GM18907 (cell line): ENCODE data around the gene DCP2.

Experiments used
- ATAC-seq: cut with Tn5 transposase; IDR thresholded peaks from one replicate; pipeline ENCODE4 v1.9.1; 2021; ENCODE audit warnings: mild to moderate bottlenecking, moderate library complexity; ENCODE audit not compliant: unreplicated experiment

The DCP2 gene

DNA sequence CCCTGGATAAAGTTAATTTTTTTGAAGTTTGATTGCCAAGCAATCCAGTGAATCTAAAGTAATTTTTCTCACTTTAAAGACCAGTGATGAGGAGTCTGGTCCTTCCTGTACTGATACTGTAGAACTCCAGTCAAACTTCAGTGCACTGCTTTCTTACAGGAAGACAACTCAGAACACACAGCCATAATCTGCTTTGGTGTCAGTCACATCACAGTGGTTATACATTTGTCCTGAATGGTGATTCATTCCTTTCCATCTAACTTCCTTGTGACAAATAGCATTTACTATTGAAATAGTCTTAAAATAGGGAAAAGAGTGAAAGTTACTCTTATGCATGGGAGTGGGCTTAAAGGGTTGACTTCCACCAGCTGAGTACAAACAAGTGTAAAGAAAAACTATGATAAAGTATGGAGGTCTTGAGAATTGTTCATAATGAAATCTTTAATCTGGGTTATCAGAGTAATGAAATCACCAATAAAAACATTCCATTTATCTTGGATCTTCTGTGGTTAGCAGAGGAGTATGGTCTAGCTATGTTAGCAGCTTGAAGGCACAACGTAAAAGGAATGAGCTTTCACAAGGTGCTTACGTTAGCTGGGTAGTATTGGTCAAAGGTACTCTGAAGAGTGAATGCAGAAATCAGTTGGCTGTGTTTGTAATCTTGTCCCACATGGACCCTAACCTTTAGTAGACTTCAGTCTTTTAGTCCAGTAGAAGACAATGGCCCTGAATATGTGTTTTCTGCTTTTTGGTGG is 41.5 kb downstream of the DCP2 start:
- no peak for ATAC-seq

DNA sequence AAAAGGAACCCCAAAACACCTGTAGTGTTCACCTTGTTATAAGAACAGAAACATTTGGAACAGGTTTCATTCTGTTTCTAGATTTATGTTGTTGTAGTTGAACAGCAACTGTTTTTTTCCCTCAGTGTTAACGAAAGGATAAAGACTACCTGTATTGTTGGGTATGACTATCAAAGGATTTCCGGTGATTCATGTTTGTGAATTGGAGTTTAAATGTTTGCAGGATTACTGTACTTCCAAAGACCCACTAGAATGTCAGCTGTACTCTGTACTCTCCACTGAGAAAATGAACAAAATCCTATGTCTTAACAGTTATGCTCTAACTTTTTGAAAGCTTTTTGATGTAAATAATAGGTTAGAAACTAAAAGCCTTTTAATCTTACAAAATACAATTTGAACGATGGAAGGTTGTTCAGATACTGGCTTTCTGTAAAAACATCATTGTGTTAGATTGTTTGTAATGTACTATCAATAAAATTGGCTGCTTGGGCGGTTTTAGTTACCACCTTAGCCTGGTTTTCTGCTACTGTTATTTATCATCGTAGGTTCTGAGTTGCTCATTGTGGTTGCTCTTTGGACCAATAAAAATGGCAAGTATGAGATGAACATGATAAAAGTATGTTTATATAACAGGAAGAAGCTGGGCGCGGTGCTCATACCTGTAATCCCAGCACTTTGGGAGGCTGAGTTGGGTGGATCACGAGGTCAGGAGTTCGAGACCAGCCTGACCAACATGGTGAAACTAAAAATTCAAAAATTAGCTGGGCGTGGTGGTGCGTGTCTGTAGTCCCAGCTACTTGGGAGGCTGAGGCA is 44.1 kb downstream of the DCP2 start:
- ATAC-seq = no peak

DNA sequence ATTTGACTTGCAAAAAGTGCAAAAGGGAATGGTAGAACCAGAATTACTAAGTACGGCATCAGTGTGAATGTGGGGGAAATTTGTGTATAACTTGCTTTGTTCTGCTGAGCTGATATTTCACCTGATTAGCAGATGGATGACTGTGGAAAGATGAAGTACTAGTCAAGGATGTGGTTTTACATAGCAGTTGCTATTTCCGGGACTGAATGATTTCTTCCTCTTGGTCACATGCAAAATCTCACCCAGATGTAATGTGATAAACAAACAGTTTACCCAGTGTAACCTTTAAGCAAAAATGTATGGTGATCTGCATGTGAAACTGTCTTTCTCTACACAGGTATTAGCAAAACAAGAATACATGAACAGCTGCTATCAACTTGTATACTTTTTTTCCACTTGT is 46.1 kb downstream of the DCP2 start:
- ATAC-seq = peak; percentile 89

DNA sequence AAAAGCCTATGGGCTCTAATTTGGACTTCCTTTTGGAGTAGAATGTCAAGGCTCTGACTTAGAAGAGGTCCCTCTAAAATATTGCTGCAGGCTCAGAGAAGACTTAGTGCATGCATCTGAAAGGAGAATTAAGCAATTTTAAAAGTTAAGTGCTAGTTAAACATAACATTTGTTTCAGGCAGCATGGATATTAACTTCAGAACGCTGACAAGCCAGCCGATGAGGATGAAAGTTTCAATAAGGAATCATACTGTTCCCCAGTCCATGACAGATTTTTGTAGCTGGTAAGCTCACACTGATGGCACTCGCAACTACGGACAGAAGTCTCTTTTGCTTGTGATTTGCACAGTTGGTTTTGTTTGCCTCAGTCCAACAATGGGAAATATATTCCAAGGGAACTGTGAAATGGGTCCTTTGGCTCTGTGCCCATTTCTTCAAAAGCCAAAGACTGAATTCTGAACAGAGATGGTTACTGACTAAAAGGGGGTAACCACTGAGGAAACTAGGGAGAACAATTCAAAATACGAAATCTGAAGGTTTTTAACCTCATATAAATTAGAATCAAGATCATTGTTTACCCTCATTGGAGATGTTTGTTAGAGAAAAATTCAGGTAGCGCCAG is 47.6 kb downstream of the DCP2 start:
- no peak for ATAC-seq

DNA sequence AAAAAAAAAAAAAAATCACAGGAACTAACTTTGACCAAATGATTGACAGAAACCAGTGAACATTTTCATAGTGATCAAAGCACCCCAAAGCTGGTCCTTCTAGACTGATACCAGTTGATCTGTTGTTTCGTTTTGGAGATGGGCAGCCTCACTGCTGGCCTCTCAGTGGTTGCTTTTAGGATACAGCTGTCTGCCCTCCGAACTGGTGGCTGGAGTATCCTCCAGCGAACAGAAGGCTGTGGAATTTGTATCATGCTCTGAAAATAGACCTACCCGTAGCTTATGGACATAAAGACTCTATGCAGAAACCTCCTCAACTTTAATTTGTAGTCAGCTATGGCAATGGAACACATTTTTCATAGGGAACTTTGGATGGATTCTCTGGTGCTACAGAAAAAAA is 49.0 kb downstream of the DCP2 start:
- ATAC-seq = no peak

DNA sequence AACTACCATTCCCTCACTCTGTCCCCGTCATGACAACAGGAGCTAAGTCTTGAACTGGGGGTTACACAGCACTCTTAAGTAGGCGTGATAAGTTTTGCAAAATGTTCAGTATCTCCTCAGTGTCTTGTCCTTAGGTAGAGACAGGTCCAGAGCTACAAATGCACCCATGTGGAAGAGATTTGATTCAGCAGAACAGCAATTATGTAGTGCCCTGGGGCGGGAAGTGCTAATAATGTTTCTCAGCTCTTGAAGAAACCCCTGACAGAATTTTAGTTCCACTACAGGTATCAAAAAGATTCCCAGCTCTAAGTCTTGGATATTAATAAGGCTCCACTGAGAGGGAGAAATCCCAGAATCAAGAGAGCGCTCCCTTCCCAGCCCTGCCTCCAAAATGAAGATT is 49.6 kb downstream of the DCP2 start:
- no peak for ATAC-seq

DNA sequence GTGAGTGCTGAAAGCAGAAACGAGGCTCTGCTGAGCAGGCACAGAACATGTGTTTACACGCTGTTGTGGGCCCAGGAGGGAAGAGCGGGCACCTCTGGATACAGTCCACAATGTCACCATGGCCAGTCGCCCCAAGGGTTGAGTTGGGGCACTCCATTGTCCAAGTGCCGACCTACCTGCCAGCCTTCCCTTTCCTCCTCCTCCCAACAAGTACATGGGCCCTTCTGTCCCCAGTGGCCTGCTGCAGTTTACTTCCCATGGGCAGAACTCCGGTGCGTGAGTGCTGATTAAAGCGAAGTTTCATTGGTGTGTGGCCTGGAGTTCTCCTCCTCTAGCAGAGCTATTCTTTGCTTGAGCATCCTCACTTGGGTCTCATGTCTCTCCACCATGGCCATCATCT is 50.4 kb downstream of the DCP2 start:
- ATAC-seq = no peak

DNA sequence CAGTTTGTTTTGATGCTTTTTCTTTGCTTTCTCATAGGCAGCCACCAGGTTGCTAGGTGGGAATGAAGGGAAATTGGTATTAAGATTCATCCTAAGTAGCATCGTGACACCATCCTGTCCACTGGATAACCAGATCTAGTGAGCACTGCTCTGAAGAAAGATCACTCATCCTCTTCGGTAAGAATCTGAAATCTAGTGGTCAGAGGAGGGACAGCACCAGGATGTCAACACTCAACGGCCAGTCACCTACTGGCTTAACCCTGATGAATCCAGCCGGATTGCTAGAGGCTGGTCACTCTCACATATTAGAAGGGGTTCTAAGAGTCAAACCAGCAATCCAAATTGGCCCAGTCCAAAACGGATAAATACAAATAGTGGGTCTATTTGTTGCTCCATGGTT is 50.8 kb downstream of the DCP2 start:
- ATAC-seq = no peak

DNA sequence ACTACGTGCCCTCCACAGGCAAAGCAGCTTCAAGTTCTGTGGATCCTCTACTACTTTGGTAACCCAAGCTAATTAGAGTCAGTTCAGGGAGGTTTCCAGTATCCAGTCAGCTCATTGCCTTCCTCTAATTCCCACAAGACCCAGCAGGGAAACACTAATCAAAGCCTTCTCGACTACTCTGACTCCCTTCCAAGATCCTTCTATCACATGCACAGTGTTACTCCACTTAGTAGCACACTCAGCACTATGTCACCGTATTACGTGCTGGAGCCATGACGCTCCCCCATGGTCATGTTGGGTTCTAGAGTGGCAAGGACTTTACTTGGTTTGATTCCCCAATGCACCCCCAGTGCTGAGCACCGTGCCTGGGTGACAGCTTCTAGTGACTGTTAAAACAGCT is 53.0 kb downstream of the DCP2 start:
- no peak for ATAC-seq

DNA sequence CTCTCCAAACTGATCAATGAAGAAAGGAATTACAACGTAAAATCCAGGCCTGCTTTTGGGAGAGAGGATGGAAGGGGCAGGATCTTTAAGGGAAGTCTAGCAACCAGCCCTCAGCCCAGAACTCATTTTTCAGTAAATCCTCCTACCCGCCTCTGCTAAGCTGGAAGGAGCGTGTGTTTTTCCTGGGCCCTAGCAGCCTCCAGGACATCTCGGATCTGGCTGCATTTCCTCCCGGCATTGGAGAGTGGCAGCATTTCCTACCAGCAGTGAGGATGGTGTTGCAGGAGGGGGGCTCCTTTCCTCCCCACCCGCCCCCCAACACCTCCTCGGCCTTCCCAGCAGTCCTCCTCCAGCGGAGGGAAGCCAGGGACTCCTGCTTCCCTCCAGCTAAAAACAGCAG is 54.5 kb downstream of the DCP2 start:
- ATAC-seq = no peak

DNA sequence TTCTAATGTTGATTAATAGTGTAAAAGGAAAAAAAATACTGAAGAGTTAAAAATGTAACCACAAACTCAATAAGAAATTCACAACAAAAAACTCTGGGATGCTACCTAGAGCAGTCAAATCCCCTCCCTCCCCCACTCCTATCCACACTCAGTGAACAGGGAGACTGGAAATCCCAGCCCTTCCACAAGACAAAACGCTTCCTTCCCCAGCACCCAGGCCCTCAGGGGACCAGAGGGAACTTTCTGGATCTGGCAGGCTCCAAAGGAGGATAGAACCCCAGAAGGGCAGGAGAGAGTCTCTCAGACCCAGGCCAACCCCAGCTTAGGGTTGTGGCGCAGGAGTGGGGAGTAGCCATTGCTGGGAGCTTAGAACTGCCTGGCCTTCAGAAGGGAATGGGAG is 55.0 kb downstream of the DCP2 start:
- no peak for ATAC-seq

DNA sequence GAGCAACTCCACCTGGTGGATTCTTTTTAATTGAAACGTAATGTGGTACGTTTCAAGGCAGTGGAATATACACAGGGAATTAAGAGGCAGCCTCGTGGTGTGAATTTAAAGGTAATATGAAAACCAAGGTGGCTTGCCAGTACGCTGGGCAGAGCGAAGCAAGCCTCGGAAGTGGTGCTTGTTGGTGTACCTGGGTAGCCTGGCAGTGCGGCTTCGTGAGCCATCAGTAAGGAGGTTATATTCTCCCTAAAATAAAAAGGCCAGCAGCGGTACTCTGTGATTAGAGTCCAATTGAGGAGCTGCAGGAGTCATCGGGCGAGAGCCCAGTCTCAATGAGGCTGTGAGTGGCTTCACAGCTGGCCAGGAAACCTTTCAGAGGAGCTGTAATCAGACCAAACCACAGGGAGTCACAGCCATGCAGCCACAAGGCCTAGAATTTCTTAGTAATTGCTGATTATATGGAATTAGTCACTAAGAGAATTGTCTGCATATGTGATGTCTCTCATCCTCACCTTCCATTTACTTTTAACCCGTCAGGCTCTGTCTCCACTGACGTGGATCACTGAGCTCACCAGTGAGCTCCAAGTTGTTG is 57.7 kb downstream of the DCP2 start:
- no peak for ATAC-seq

DNA sequence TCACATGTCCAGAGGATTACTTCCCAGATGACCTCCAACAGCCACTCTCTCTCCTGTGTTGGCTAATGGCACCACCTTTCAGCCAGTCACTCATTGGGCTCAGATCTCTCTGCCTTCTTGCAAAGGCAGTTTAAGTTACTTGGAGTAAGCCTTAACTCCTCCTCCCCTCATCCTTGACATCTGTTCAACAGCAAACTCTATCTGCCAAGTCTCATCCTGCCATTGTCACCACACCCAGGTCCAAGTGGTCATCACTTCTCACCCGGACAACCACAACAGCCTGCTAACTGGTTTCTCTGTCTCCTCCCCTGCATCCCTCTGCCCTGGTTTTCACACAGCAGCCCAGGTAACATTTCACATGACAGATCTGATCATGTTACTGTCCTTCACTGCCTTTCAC is 58.5 kb downstream of the DCP2 start:
- no peak for ATAC-seq

DNA sequence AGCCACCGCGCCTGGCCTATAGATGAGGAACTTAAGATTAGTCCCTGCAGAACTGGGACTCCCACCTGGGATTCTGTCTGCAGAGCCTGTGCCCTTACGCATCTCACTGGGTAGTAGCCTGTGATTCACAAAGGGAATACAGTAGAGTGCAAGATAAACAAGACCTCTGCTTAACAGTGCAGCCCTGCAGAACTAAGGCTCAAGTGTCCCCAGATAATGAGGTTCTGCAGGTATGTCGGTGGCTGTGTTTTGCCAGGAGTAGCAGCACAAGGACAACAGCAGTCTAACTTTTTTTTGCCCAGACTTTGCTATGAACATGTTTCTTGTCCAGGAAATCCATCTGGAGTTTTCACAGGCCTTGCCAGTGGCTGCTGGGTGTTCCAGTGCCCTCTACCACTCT is 59.7 kb downstream of the DCP2 start:
- no peak for ATAC-seq

DNA sequence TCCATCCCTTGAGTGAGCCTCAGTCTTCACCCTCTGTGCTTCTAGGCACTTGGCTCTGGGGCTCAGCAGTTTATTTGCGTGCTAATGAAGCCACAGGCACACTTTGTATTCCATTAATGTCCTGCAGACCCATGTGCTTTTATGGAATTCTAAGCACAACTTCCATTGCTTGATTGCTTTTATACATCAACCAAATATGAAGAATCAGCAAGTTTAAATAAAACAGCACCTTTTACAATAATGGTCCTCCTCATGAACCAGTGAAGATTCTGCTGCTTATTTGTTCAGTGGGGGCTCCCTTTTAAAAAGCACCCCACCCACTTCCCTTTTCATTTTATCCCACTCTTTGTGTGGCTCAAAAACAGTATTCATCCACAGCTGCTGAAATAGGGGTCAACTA is 60.2 kb downstream of the DCP2 start:
- no peak for ATAC-seq

DNA sequence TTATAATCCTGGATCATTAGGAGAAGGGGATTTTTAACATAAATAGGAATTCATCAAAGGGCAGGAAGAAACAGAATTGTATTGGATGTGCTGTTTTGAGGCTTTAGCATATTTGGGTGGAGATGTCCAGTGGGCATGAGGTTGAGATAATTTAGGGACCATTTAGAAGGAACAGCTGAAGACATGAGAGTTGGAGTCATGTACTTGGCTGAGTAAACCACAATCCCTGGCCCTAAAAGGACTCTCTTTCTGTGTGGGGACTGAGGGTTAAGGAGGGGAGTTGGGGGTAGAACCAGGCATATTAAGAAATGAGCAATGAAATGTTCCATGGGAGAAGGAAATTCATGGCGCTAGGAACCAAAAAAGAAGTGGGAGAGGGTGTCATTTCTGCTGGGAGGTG is 61.5 kb downstream of the DCP2 start:
- ATAC-seq = no peak

DNA sequence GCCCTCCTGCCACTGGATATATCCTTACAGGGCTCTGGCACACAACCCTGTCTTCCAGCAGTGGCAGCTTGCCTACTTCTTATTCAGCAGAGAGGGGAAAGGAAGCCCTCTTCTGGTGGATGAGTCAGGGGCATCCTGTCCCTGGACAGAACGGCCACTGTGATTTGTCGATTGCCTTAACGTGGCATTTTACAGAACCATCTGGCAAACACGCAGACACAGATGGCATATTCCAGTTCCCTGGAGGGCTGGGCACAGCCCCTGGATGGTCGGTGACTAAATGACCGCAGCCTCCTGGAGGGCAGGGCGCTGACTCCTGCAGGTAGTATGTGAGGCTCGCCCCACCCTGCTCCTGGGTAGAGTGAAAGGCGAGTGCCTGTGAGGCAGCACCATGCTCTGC is 62.1 kb downstream of the DCP2 start:
- ATAC-seq = no peak

DNA sequence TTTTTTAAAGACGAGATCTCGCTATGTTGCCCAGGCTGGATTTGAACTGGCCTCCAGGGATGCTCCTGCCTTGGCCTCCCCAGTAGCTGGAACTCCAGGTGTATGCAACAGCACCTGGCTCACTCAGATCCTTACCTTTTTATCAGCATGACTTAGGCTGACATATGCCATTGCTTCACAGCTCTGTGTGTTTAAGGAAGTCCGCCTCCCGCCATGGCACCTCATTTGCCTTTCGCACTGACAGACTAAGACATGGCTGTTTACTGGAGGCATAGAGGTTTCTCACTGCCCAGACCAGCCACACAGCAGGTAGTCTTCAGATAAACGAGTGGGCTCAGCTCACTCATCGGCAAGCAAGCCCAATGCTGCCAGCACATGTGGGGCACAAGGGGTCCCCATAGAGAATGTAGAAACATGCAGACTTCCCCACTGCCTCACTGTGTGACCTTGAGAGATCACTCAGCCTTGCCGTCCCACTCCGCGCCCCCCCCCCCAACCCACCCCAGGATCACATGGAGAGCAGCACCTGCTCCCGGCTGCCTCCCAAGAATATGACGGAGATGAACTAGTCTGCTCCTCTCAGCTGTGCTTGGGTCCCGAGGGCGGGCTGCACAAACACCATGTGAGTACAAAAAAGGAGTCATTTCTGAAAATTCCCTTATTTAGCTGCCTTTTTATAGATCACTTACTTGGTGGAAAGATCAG is 62.8 kb downstream of the DCP2 start:
- ATAC-seq = no peak

DNA sequence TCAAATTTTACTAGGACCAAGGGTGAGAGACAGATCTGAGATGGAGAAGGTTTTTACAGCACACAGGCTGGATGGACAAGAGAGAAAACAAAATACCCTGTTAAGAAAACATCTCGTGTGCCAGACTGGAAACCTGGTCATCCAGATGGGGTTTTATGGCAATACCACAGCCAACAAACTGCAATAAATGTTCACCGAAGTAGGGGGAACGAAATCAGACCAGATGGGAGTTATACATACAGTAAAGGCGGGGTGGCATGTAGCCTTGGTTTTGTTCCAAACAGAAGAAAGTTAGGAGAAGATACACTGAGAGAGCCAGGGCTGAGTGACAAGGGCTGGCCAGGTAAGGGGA is 63.3 kb downstream of the DCP2 start:
- no peak for ATAC-seq

DNA sequence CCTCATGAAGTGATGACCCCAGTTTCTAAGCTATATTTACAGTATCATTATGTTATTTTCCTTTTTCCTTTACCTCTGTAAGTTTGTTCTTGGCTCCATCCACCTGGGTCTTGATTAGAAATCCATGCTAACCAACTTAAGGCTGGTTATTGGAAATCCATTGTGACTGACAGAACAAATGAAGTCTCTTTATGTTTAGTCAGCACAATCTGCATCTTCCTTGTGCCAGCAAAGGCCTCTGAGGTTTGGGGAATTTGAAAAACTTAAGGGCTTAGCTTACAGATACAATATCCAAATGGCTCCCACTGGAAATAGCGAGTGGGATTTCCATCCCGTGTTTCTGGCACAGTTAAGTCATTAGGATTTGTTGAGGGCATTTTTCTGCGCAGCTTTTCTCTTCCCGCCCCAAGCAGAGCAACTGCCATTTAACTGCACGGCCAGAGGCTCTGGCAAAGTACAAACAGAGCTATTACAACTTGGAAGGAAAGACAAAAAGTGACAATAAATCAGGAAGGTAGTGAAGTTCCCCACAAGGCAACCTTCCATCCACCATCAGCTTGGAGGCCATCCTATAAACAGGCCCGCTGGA is 64.2 kb downstream of the DCP2 start:
- ATAC-seq = no peak
